Stimulated activated CD8-positive, alpha-beta memory T cell treated with anti-CD3 and anti-CD28 coated beads, Interleukin-4, amount 100 ng/mL, for 24 hours (primary cell): ENCODE measurements around the gene CEACAM21.

Source experiments
- DNase-seq: peaks from one replicate; pipeline ENCODE4 v3.0.0-alpha.2; 2020; ENCODE audit warnings: low read depth

The CEACAM21 gene

GRCh38 chr19:41586064-41586463, 10.1 kb downstream of the CEACAM21 start:
- DNase-seq: no peak

DNA sequence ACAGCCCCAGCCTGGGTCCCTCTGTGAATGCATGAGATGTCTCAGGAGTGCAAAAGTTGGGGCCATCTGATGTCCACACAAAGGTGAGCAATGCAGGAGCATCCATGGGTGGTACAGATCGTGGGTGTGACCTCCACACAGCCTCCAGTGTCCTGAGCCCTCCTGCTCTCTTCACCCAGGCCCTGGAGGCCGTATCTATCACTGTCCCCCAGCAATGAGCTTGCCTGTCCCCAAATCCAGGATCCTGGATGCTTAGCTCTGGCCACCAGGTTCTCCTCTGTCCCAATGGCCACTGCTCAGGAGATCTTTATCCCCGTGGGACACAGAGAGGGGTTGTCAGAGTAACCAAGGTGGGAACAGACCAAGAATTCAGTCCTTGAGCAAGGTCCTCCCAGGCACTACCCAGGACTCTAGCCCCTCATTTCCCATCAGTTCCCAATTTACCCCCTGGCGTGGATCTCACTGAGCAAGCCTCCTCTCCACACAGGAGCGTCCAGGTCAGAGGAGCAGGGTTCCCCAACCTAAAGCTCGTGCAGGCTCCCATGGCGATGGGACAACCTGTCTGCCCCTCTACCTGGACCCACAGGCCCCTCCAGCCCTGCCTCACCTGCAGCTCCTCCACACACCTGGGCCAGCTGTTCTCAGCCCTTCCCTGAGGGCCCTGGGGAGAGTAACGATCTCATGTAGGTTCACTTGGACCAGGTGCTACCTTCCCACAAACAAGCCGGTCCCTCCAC, 11.3 kb downstream of the CEACAM21 start:
- no peak for DNase-seq

DNA sequence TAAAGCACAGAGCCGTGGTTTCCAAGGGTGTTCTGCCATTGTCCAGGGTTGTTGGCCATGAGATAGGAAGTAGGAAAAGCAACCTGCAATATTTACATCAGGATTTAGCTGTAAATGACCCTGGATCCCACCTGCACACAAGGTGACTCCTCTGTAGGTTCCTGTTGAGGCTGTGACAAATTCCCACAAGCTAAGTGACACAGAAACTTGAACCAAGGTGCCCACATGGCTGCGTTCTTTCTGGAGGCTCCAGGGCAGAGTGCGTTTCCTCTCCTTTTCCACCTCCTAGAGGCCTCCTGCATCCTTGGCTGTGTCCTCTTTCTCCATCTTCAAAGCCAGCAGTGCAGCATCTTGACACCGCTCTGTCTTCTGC, 11.9 kb downstream of the CEACAM21 start:
- DNase-seq: no peak

DNA sequence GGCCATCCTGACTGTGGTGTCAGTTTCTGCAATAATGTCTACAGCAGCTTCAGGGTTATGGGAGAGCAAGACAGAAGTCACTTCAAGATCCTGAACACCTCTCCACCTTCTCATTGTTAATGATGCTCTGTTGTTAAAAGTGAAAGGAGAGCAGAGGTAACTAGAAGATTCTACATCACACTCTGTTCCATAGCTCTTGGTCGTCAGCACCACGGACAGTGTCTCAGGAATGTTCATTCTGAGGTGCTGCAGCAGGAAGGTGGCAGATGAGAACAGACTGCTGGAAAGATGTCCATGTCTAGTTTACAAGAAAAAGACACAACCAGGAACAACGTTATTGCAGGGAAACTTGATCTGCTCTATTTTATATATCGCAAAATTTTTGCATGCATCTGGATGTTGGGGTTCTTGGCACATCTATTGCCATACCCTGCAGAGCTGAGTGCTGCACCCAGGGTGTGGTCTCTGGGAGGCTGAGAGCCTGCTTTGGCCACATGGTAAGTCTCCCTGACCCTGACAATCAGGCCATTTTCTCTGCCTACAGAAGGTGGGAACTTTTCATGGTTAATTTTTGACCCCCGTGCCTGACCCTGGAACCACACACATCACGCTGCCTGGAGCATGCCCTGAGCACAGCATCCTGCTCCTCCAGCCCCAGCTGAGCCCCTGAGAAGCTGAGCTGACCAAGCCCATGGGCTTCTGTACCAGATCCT, 12.7 kb downstream of the CEACAM21 start:
- no peak for DNase-seq

- DNase-seq: no peak
Observed at GRCh38 chr19:41589371-41589770, 13.4 kb downstream of the CEACAM21 start.

DNA sequence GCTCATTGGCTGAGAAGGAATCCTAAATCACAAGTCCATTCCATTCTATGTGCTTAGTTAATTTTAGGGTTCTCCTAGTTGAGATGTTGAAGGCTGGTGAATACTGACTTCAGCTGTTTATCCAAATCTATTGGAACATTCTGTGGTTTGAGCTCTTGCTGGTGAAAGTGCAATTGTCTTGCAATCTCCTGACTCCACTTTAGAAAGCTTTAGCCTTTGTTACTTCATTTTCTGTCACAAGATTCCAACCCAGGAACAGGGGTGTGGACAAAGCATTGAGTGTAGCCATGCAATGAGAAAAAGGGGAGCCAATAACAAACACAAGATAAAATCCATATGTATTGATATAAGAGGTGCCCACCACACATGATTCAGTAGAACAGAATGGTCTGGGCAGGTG, 15.0 kb downstream of the CEACAM21 start:
- no peak for DNase-seq

- DNase-seq: no peak
Observed at GRCh38 chr19:41591951-41592562, 16.1 kb downstream of the CEACAM21 start.

- DNase-seq: peak; percentile 38
Observed at GRCh38 chr19:41595258-41595889, 19.4 kb downstream of the CEACAM21 start.

DNA sequence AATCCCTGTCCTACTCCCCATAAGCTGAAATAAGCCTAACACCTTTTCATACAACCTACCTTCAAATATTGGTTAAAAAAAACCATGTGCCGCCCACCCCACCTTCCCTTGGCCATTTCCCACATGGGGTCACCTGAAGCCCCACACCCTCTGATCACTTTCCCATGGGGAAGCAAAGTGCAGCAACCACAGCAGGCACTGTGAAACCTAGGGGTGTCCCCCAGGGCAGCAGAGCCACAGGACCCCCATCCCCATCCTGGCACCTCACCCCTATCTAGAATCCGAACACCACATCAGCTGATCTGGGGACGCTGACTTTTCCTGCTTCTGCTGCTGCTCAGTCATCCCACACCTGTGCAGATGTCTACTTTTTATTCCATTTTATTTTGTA, 19.9 kb downstream of the CEACAM21 start:
- DNase-seq: no peak

DNA sequence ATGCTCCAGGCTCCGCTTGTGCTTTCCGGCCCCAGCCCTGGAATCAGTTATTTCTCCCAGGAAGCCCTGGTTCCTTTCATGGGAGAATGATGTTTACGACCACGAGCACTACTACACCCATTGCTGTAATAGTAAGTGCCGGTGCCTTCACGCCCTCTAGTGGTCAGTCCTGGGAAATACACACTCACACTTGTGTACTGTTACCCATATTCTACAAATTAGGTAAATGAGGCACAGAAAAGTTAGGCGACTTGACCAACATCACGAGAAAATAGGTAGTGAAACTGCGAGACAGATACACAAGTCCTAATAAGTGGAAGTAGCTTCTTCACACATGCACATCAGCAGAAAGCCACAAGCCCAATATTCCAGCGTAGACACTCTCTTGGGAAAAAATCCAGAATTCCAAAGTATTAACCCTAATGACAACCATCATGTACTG, 21.7 kb downstream of the CEACAM21 start:
- DNase-seq: peak; percentile 55

- DNase-seq: no peak
Observed at GRCh38 chr19:41599175-41599966, 23.4 kb downstream of the CEACAM21 start.

DNA sequence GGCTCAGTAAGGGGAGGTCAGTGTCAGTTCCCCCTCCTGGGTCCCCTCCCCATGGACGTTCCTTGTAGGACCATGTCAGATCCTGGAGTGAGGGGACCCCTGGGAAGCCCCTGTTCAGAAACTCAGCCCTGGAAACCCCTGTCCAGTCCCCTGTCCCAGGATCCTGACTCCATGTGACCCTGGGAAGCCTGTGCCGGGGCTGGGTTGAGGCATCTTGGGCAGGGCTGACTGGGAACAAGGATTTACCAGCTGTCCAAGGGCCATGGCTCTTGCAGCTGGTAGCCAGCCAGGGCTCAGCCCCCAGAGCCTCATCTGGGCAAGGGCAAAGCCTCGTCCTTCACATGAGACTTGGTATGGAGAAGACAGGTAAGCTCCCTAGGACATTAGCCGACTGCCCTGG, 25.8 kb downstream of the CEACAM21 start:
- DNase-seq: no peak

DNA sequence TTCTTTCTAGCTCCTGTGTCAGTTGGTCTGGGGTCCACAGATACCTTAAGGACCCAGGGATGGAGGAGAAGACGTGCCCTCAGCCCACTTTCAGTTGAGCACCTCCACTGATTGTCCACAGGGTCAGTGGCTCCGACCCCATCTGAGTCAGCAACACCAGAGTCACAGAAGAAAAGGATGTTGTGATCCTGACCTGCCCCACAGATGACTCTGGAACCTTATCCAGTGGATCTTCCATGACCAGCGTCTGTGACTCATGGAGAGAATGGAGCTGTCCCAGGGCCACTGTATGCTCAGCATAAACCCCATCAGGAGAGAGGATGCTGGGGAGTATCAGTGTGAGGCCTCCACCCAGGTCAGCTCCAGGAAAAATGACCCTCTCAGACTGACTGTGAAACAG, 28.9 kb downstream of the CEACAM21 start:
- DNase-seq: no peak

GRCh38 chr19:41606215-41606837, 30.4 kb downstream of the CEACAM21 start:
- no peak for DNase-seq

DNA sequence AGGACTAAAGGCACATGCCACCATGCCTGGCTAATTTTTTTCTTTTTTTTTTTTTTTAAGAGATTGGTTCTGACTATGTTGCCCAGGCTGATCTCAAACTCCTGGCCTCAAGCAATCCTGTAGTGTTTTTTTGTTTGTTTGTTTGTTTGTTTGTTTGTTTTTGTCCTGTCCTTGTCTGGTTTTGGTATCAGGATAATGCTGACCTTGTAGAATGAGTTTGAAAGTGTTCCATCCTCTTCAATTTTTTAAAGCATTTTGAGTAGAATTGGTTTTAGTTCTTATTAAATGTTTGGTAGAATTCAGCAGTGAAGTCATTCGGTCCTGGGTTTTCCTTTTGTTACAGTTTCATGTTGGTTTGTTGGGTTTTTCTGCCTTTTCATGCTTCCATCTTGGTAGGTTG, 31.7 kb downstream of the CEACAM21 start:
- DNase-seq: no peak

DNA sequence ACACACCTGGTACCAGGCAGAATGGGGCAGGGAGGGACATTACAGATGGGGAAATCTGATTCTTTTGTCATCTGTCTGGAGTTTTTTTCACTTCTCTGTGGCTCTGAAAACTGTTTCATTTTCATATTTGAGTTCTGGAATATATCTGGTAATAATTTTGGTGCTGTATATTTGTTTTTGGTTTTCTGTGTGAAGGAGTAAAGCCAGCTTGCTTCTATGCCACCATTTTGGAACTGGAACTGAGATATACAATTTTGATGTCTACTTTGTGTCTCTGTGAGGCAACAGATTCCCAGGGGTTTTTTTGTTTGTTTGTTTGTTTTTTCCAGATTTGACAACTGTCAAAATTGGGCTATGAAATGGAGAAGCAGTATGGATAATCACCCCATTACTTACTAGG, 34.8 kb downstream of the CEACAM21 start:
- DNase-seq: no peak

GRCh38 chr19:41612483-41612882, 36.5 kb downstream of the CEACAM21 start:
- no peak for DNase-seq

- DNase-seq: no peak
Observed at GRCh38 chr19:41615207-41615606, 39.2 kb downstream of the CEACAM21 start.

- no peak for DNase-seq
Observed at GRCh38 chr19:41616792-41617621, 41.0 kb downstream of the CEACAM21 start.

GRCh38 chr19:41617941-41618730, 42.2 kb downstream of the CEACAM21 start:
- no peak for DNase-seq
